Keratinocyte (primary cell): ENCODE data around the gene FBXW2. TPM values are rescaled to one million over a fixed set of nuclear protein-coding genes. Genes with fewer than 3 reads are reported as not detected.

ENCODE experiments used
- DNase-seq: peaks from one replicate; pipeline ENCODE4 v3.0.0-alpha.2; 2011; ENCODE audit warnings: low read depth, missing footprints, low spot score
- FAIRE-seq: peaks from 2 replicates; lab custom pipeline; 2011; peaks lifted over from hg19 to GRCh38; lab: Jason Lieb, UNC
- H2AFZ ChIP-seq: 2 replicates; pipeline ENCODE4 v1.6.0; 2012; ENCODE audit warnings: low read length, control low read depth, inconsistent platforms; ENCODE audit not compliant: control insufficient read depth
- H3K27ac ChIP-seq: 2 replicates; pipeline ENCODE4 v1.5.1; 2011; ENCODE audit warnings: low read length; ENCODE audit not compliant: control insufficient read depth, insufficient read depth
- H3K27me3 ChIP-seq: 3 replicates; pipeline ENCODE4 v1.6.0; 2011; ENCODE audit warnings: low read length; ENCODE audit not compliant: control insufficient read depth, insufficient read depth; ENCODE audit errors: extremely low read depth
- H3K36me3 ChIP-seq, 2 experiments: 2 replicates in 1 of 2; 3 replicates in 1 of 2; pipeline ENCODE4 v1.5.1; 2011; ENCODE audit warnings: low read length in 2 of 2, mild to moderate bottlenecking in 1 of 2; ENCODE audit not compliant: control insufficient read depth in 2 of 2, insufficient read depth in 2 of 2; ENCODE audit errors: extremely low read depth in 1 of 2
- H3K4me1 ChIP-seq: 3 replicates; pipeline ENCODE4 v1.5.1; 2011; ENCODE audit warnings: low read length; ENCODE audit not compliant: control insufficient read depth, insufficient read depth; ENCODE audit errors: extremely low read depth
- H3K4me2 ChIP-seq: 3 replicates; pipeline ENCODE4 v1.6.0; 2011; ENCODE audit warnings: low read depth, low read length; ENCODE audit not compliant: control insufficient read depth, insufficient read depth; ENCODE audit errors: extremely low read depth
- H3K4me3 ChIP-seq, 3 experiments: fragments of 200-600 bp in 1 of 3; sonication (generic) in 1 of 3; 2 replicates in 2 of 3; 3 replicates in 1 of 3; pipeline ENCODE4 v1.5.1; 2011 to 2016; ENCODE audit warnings: low read length in 3 of 3, mild to moderate bottlenecking in 3 of 3, control low read depth in 2 of 3, inconsistent platforms in 1 of 3, low read depth in 1 of 3, mixed read lengths in 1 of 3, mixed run types in 1 of 3, moderate library complexity in 1 of 3; ENCODE audit not compliant: control insufficient read depth in 2 of 3, insufficient read depth in 2 of 3; ENCODE audit errors: extremely low read depth in 1 of 3
- H3K79me2 ChIP-seq: 2 replicates; pipeline ENCODE4 v1.6.0; 2012; ENCODE audit warnings: low read length; ENCODE audit not compliant: control insufficient read depth, insufficient read depth
- H3K9ac ChIP-seq: 3 replicates; pipeline ENCODE4 v1.6.0; 2011; ENCODE audit warnings: low read length; ENCODE audit not compliant: control insufficient read depth, insufficient read depth; ENCODE audit errors: extremely low read depth
- H3K9me1 ChIP-seq: 3 replicates; pipeline ENCODE4 v1.6.0; 2011; ENCODE audit warnings: low read length; ENCODE audit not compliant: control insufficient read depth, insufficient read depth; ENCODE audit errors: extremely low read depth
- H3K9me3 ChIP-seq: 2 replicates; pipeline ENCODE4 v1.5.1; 2012; ENCODE audit warnings: low read depth, low read length; ENCODE audit not compliant: control insufficient read depth
- H4K20me1 ChIP-seq: 3 replicates; pipeline ENCODE4 v1.6.0; 2011; ENCODE audit warnings: low read length; ENCODE audit not compliant: control insufficient read depth, insufficient read depth; ENCODE audit errors: extremely low read depth
- EZH2 ChIP-seq: IDR thresholded peaks from one replicate; pipeline ENCODE4 v1.6.1; 2012; ENCODE audit warnings: inconsistent platforms, mild to moderate bottlenecking, low read length, moderate library complexity
- dilution Hi-C: fragments of 300-500 bp; cut with MboI; formaldehyde crosslinking; loops from one replicate; pipeline ENCODE4 v1.7.0; 2020; ENCODE audit warnings: low sequenced_read_pairs; ENCODE audit not compliant: extremely low pct_ligation_motif_present
- polyA plus RNA-seq, 5 experiments: library from polyadenylated mRNA; depleted of rRNA in 3 of 5; stranded (reverse) in 3 of 5; stranded (forward) in 1 of 5; unstranded in 1 of 5; fragments of >200 nt; gene quantifications; 1 replicate in 1 of 5; 2 replicates in 3 of 5; 3 replicates in 1 of 5; pipeline versions ENCODE4 v1.2.1 to v1.2.3, GENCODE V29; 2011 to 2012; ENCODE audit warnings: missing spikeins in 2 of 5, low read depth in 1 of 5, low replicate concordance in 1 of 5
- TF ChIP-seq, protein P1 (sequence below), 3 experiments: IDR thresholded peaks in 1 of 3; conservative IDR thresholded peaks in 1 of 3; optimal IDR thresholded peaks in 1 of 3; 2 replicates in 2 of 3; 3 replicates in 1 of 3; pipeline versions ENCODE3 to v1.5.1; 2011; ENCODE audit warnings: low read length in 3 of 3, mild to moderate bottlenecking in 3 of 3, moderate library complexity in 2 of 3, control low read depth in 1 of 3, inconsistent platforms in 1 of 3; ENCODE audit not compliant: insufficient read depth in 2 of 3; ENCODE audit errors: extremely low read depth in 1 of 3

FBXW2 gene
- polyA plus RNA-seq, 1 donor (not counting 4 experiments of a cell fraction or from before 2014, with no cell fraction given) = 68.3 TPM

DNA sequence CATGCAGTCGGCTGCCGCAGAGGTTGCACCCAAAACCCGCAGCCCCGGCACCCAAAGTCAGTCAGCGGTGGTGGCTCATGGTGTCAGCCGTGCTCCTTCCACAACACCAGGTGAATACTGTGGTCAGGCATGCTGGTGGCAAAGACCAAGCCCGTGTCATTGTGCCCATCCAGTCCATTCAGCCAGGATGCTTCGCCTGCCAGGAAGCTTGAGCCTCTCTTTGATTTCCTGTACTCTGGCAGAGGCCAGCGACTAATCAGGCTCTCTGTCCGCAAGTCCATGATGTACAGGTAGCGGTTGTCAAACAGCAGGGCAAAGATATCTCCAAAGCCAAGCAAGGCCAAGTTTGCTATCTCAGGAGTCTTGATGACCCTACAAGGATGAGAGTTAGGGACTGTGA is 28.7 kb downstream of the FBXW2 start:
- Histone ChIP-seq H3K4me2 (no peak overlapping the region), H4K20me1 (no peaks in the 10 kb centered on the region), H3K27ac (no peak overlapping the region), H3K27me3 (no peaks in the 10 kb centered on the region), H3K9ac (no peak overlapping the region), H2AFZ (no peak overlapping the region), H3K79me2 (no peaks in the 10 kb centered on the region), H3K4me3 (no peak overlapping the region), H3K4me1 (peaks cover 19% of the 10 kb centered on the region), H3K36me3 (peaks cover 24 to 28% of the 10 kb centered on the region in 2 experiments), H3K9me3 (no peaks in the 10 kb centered on the region), H3K9me1 (no peaks in the 10 kb centered on the region)
- no peak for TF ChIP-seq EZH2
- TF ChIP-seq, protein P1, sequence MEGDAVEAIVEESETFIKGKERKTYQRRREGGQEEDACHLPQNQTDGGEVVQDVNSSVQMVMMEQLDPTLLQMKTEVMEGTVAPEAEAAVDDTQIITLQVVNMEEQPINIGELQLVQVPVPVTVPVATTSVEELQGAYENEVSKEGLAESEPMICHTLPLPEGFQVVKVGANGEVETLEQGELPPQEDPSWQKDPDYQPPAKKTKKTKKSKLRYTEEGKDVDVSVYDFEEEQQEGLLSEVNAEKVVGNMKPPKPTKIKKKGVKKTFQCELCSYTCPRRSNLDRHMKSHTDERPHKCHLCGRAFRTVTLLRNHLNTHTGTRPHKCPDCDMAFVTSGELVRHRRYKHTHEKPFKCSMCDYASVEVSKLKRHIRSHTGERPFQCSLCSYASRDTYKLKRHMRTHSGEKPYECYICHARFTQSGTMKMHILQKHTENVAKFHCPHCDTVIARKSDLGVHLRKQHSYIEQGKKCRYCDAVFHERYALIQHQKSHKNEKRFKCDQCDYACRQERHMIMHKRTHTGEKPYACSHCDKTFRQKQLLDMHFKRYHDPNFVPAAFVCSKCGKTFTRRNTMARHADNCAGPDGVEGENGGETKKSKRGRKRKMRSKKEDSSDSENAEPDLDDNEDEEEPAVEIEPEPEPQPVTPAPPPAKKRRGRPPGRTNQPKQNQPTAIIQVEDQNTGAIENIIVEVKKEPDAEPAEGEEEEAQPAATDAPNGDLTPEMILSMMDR (optimal IDR thresholded peaks at IDR 0.05 in 1 of 3, IDR thresholded peaks at IDR 0.05 in 1 of 3, conservative IDR thresholded peaks at IDR 0.05 in 1 of 3; ENCODE audit: extremely low read depth in 1 of 3, insufficient read depth in 2 of 3, low read length in 3 of 3) = no peak
- FAIRE-seq = no peak
- DNase-seq = no peak
- dilution Hi-C loops = no loop called here

DNA sequence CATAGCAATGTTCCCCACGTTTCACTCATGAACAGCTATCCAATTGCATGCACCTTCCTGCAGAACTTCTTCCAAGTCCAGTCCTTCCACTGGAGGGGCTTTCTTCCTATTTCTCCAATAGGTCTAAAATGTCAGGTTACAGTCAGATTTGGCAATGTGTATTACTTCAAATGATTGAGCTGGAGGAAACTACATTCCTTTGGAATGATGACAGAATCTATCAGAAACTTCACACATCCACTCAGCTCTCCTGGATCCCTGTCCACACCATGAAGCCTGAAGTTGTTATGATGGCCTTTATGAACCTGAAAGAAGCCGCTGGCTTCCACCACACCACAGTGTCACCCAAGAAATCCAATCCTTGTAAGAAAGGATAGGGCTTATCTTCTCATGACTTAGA is 32.2 kb downstream of the FBXW2 start:
- no peak for TF ChIP-seq EZH2
- TF ChIP-seq, protein P1 (optimal IDR thresholded peaks at IDR 0.05 in 1 of 3, IDR thresholded peaks at IDR 0.05 in 1 of 3, conservative IDR thresholded peaks at IDR 0.05 in 1 of 3; ENCODE audit: extremely low read depth in 1 of 3, insufficient read depth in 2 of 3, low read length in 3 of 3) = no peak
- Histone ChIP-seq H3K27me3 (no peaks in the 10 kb centered on the region), H3K9me3 (no peaks in the 10 kb centered on the region), H3K9ac (no peak overlapping the region), H3K9me1 (no peaks in the 10 kb centered on the region), H3K4me3 (no peak overlapping the region), H3K79me2 (no peaks in the 10 kb centered on the region), H3K27ac (no peak overlapping the region), H3K4me1 (no peaks in the 10 kb centered on the region), H2AFZ (no peak overlapping the region), H4K20me1 (no peaks in the 10 kb centered on the region), H3K4me2 (no peak overlapping the region), H3K36me3 (peaks cover 16 to 23% of the 10 kb centered on the region in 2 experiments)
- dilution Hi-C loops = no loop called here
- no peak for DNase-seq
- FAIRE-seq = no peak
